ENCODE results near the gene CRIP3. TPM values are rescaled to one million over a fixed set of nuclear protein-coding genes. Genes with fewer than 3 reads are reported as not detected.

CRIP3 gene
- total and polyA plus RNA-seq, 10 of the 15 experiments (the other 5 are each of a cell fraction or from before 2014, with no cell fraction given): 1.5 to 9.2 (median 2.2) TPM

GRCh38 chr6:43285832-43286231 is 22.8 kb downstream of the CRIP3 start:
- Histone ChIP-seq H4K20me1 (ENCODE audit: control insufficient read depth, insufficient read depth) (no peaks in the 10 kb centered on the region), H2AFZ (ENCODE audit: control insufficient read depth, low read depth, low read length) (no peak overlapping the region), H3K36me3 (ENCODE audit: control insufficient read depth in 2 of 2, insufficient read depth in 2 of 2, low read length in 1 of 2) (no peaks in the 10 kb centered on the region), H3K79me2 (ENCODE audit: control insufficient read depth, insufficient read depth, low read length) (no peaks in the 10 kb centered on the region), H3K4me1 (ENCODE audit: control insufficient read depth, insufficient read depth, low read length) (no peaks in the 10 kb centered on the region), H3K27me3 (replicated peaks in 1 of 2; ENCODE audit: control insufficient read depth in 2 of 2, insufficient read depth in 2 of 2, low read length in 1 of 2) (peaks cover 0 to 2% of the 10 kb centered on the region in 2 experiments; a peak in 3 of 4 replicates), H3K4me2 (ENCODE audit: control insufficient read depth, insufficient read depth) (no peak overlapping the region), H3K9ac (ENCODE audit: control insufficient read depth, insufficient read depth, low read length) (no peak overlapping the region), H3K9me3 (replicated peaks; ENCODE audit: control insufficient read depth, insufficient read depth, low read length) (no peaks in the 10 kb centered on the region), H3K4me3 (no peak overlapping the region), H3K27ac (ENCODE audit: control insufficient read depth, insufficient read depth) (no peak overlapping the region)
- CTCF ChIA-PET: no interaction called here
- DNase-seq (ENCODE audit: low read depth, low spot score): no peak
- 14% methylated on average over 3 of the region's 5 CpGs for WGBS (ENCODE audit: insufficient coverage, insufficient replicate concordance, low lambda C conversion rate, missing lambda C conversion rate)
- intact Hi-C loops (cut with micrococcal nuclease; ENCODE audit: unreplicated experiment): no loop called here
- TF ChIP-seq BACH1 (IDR thresholded peaks at IDR 0.05; ENCODE audit: borderline replicate concordance): no peak
- no peak for TF ChIP-seq RB1 (IDR thresholded peaks at IDR 0.05; ENCODE audit: borderline replicate concordance)
- TF ChIP-seq BCL3 (IDR thresholded peaks at IDR 0.05; ENCODE audit: borderline replicate concordance, insufficient read depth, low read depth, low read length, poor library complexity, severe bottlenecking): no peak
- no peak for TF ChIP-seq MTA2 (IDR thresholded peaks at IDR 0.05; ENCODE audit: low read depth)
- no peak for TF ChIP-seq PAX5 (IDR thresholded peaks at IDR 0.05; ENCODE audit: borderline replicate concordance, low read depth, low read length)
- TF ChIP-seq E2F8 (IDR thresholded peaks at IDR 0.05; ENCODE audit: low read depth, partially characterized antibody): no peak
- TF ChIP-seq STAT1 (conservative IDR thresholded peaks at IDR 0.05): no peak
- no peak for TF ChIP-seq EED (IDR thresholded peaks at IDR 0.05; ENCODE audit: low read depth)
- no peak for FAIRE-seq
- RAD21 ChIA-PET (ENCODE audit: unreplicated experiment): no interaction called here
- POLR2A ChIA-PET: no interaction called here
- no TSS peak for BruUV-seq (replicated peaks)
- in situ Hi-C loops (cut with MboI): no loop called here
- ATAC-seq: no peak
- SMC1A ChIA-PET (ENCODE audit: uncharacterized antibody, unreplicated experiment): no interaction called here
